ENCODE results near the gene MTAP. TPM values are rescaled to one million over a fixed set of nuclear protein-coding genes. Genes with fewer than 3 reads are reported as not detected.

The MTAP gene
- polyA plus RNA-seq, 12 donors: 21.2 to 55.2 (median 28.1) TPM; not detected in 1

DNA sequence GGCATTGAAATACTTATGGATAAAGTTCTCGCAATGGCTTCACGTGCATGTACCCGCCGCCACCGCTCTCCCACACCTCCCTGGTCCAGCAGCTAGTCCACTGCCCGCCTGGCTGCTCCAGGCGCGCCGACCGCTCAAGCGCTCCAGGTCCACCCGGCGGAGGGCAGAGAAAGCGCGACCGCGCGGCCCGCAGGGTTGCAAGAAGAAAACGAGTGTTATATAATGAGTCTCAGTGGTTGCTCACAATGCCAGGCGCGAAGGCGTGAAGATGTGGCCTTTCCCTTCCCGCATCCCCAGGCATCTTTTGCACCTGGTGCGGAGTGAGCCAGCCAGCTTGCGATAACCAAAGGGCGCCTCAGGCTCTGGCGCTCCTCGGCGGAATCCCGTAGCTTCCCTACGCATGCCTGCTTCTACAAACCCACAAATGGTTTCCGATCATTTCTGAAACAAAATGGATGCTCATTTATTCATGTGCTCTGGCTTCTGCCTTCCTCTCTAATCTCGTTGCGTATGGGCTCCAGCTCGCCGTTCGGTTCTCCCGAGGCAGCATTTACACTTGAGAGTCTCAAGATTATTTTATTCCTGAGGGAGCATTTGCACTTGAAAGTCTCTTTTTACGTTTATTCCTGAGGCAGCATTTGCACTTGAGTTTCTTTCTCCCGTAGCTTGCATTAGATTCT is 166.0 kb downstream of the MTAP start:
- no peak for DNase-seq

DNA sequence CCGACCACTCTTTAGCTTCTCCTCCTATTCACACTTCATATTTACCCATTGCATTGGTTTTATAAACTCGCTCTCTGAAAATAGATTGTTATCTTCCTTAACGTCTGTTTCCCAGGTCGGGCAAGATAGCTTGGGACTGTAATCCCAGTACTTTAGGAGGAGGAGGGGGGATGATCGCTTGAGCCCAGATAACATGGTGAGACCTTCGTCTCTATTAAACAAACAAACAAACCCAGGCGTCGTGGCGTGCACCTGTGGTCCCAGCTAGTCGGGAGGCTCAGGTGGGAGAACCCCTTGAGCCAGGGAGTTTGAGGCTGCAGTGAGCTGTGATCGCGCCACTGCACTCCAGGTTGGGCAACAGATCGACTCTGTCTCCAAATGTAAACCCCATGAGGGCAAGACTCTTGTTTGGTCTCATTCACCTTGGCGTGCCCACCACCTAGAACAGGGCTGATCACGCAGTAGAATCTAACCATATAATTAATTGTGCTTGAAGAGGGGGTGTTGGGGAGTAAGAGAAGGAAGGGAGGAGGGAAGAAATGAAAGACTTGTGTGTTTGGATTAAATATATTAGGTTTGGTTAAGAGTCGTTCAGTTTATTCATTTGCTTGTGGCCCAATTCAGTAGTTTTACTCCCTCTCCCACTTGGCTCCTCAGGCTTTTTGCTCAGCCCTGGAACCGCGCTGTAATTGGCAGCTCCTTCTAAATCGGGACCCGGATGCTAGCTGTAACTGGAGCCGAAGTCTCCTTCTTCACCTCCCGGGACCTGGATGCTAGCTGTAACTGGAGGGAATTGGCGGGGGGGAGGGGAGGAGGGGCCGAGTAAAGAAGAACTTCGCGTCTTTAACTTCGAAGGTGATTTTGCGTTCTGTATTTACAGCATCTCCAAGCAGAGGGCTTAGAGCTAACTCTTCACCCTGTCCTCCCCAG is 166.8 kb downstream of the MTAP start:
- DNase-seq: no peak

DNA sequence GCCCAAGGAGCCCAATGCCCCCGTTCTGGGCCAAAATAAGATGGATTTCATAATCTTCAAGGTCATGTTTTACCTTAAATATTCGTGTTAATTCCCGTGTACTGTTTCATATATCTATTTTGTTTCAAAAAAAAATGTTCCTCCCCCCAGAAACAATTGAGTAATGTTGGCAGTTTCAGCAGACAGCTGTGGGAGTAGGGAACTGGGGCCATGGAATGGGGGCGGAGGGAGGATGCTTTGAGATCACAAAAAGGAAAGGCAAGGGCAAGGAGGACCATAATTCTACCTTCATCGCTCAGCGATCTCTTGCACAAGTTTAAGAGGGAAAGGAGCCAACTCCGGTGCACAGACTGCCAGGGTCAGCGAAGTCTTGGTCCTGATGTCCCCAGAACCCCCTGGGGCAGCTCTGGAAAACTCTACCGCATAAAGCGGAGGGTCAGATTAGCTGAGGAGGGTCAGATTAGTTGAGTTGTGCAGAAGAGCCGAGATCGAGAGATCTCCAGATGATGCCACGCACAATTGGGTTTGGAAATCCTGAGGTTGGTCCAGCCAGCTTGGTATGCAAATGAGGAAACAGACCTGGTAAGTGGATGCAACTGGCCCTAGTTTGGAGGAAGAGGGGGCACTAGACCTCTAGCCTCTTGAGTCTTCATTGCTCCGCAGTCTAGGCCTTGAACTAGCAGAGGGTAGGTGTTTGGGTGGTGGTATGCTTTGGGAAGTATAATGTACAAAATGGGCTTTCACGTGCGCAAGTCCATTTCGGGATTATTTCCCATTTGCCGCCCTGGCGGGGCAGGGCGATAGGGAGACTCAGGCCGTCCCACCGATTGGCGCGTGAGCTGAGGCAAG is 167.7 kb downstream of the MTAP start:
- no peak for DNase-seq

DNA sequence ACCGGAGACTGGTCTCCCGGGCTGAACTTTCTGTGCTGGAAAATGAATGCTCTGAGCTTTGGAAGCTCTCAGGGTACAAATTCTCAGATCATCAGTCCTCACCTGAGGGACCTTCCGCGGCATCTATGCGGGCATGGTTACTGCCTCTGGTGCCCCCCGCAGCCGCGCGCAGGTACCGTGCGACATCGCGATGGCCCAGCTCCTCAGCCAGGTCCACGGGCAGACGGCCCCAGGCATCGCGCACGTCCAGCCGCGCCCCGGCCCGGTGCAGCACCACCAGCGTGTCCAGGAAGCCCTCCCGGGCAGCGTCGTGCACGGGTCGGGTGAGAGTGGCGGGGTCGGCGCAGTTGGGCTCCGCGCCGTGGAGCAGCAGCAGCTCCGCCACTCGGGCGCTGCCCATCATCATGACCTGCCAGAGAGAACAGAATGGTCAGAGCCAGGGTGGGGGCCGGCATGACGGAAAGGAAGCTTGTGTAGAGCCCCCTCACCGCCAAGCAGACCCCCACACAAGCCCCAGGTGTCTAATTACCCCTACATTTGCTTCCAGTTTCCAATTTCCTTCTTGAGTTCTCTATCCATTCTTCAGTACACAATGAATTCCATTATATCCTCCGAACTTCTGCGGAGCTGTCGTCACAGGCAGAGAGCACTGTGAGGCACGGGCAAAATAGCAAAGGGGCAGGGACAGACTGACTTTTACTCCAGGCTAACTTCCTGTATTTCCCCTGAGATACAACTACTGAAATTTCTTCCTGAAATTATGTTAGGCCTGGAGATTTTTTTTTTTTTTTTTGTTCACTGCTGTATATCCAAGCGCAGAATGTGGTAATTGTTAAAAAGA is 168.6 kb downstream of the MTAP start:
- DNase-seq: no peak

DNA sequence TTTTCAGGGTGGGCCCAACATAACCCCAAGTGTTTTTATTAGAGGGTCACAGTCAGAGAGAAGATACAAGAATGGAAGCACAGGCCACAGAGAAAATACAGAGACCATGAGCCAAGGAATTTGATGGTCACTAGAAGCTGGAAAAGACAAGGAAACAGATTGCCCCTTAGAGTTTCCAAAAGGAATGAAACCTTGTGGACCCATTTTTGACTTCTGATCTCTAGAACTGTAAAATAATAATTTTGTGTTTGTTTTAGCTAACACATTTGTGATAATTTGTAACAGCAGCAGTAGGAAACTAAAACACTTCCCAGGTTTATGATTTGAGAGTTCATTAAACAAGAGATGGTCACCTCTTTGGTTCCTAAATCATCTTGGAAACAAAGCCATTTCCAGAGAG is 169.9 kb downstream of the MTAP start:
- no peak for DNase-seq

DNA sequence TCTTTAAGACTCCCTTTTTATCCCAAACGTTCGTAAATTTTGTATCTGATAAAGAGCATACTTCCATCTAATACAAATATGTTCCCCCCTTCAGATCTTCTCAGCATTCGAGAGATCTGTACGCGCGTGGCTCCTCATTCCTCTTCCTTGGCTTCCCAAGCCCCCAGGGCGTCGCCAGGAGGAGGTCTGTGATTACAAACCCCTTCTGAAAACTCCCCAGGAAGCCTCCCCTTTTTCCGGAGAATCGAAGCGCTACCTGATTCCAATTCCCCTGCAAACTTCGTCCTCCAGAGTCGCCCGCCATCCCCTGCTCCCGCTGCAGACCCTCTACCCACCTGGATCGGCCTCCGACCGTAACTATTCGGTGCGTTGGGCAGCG is 171.9 kb downstream of the MTAP start:
- no peak for DNase-seq

DNA sequence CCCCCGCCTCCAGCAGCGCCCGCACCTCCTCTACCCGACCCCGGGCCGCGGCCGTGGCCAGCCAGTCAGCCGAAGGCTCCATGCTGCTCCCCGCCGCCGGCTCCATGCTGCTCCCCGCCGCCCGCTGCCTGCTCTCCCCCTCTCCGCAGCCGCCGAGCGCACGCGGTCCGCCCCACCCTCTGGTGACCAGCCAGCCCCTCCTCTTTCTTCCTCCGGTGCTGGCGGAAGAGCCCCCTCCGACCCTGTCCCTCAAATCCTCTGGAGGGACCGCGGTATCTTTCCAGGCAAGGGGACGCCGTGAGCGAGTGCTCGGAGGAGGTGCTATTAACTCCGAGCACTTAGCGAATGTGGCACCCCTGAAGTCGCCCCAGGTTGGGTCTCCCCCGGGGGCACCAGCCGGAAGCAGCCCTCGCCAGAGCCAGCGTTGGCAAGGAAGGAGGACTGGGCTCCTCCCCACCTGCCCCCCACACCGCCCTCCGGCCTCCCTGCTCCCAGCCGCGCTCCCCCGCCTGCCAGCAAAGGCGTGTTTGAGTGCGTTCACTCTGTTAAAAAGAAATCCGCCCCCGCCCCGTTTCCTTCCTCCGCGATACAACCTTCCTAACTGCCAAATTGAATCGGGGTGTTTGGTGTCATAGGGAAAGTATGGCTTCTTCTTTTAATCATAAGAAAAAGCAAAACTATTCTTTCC is 172.4 kb downstream of the MTAP start:
- no peak for DNase-seq

DNA sequence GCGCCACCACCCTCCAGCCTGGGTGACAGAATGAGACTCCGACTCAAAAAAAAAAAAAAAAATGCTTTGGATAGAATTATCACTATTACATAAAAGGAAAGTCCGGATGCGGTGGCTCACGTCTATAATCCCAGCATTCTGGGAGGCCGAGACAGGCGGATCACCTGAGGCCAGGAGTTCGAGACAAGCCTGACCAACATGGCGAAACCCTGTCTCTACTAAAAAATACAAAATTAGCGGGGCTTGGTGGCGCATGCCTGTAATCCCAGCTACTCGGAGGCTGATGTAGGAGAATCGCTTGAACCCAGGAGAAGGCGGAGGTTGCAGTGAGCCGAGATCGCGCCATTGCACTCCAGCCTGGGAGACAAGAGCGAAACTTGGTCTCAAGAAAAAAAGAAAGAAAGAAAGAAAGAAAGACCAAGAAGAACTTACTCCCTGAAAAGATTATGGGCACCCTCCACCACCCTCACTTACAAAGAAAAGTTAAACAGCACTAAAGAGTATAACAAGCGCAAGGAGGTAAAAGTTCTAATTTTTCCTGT is 174.0 kb downstream of the MTAP start:
- no peak for DNase-seq

DNA sequence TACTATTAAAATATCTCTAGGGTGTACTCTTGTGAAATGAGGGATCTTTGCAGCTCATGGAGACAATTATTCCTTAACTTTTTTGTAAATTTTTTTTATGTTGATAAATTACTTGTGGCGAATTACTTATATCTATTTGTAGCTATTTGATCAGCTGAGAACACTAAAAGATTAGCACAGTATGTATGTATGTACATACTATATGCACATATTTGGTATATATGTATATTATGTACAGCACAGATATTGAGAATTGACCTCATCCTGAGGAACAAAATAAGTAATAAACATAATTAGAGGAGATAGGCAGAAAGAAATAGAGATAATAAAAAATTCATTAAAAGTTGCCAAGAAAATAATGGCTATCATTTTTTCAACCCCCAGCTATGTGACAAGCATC is 180.0 kb downstream of the MTAP start:
- no peak for DNase-seq

DNA sequence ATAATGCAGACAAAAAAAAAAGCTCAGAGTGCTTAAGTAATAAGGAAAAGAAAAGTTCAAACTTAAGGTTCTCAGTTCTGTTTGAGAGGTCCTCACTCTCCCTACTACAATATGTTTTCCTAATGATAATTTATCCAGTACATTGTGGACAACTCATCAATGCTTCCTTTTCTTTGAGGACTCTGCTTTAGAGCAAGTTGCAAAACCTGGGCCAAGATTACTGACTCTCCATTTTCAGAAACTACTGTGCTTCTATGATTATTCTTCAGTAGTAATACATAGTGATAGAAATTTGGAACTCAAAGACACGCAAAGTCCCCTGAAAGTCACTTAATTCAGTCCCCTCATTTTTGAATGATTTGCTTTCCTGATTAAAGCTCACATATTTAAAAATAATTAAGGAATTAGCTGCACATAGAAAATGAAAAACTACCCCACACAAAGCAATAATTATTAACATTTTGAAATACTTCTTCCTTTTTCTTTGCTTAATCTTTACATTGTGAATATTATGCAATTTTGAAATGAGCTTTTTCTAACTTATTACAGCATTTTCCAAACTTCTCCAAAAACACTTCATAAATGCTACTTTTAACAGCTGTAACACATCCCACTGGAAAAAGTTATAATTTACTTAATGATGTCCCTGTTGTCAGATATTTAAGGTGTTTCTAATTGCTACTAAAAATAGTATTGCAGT is 180.6 kb downstream of the MTAP start:
- DNase-seq: no peak

DNA sequence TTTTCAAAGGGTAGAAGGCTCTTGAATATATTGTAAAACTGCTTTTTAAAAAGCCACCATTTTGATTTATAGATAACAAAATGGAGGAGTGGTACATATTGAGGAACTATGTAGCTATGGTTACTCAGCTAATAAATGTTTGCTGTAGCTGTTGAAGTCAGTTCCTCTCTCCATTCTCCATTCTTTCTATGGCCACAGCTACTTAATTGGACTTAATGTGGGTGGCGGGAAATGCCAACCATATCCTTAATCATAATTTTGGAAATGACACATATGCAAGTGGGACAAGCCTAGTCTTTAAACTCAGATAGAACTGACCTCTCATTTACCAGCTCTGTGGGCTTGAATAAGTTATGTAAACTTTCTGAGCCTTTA is 181.1 kb downstream of the MTAP start:
- no peak for DNase-seq

DNA sequence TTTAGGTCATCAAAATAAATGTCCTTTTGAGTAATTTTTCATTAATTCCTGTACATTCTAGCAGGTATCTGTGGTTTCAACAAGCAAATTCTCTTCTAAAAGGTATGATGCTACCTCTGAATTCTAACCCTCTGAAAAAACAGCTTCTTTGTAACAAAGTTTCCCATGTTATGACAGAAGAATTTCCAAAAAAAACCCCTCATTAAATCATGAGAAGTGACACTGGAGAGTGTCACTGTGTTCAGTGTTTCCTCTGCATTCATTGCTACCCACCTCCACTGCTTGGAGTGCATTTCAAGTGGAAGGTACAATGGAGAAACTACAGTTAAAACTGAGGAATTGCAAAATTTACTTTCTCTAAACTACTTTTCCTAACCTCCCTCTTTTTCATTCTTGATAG is 181.7 kb downstream of the MTAP start:
- no peak for DNase-seq

DNA sequence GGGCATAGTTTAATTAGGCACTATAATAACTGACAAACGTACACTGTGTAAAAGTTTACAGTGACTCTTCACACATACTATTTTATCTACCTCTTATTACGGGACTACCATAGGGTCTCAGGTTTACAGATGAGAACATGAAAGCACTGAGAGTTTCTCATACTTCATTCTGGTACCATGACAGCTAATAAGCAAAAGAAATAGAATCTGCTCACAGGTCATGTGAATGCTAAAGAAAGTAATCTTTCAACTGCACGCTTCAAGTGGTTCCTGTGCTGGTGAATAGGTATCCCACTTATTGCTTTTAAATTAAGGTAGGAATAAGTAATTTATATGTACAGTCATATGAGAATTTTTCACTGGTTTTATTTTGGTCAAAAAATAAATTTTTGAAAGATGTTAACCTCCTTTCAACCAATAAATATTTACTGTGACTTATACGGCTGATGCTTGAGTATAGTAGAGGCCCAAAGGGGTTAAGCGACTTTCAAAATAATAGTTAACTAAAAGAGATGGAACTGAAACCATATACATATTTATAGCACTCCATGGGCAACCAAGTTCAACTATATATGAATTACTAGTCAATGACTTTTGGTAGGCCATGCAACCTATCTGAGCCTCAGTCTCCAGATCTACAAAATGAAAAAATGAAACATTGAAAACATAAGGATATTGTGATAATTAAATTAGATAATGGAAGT is 183.7 kb downstream of the MTAP start:
- no peak for DNase-seq

Other genes with a start within 250 kb of the MTAP start
- gene CDKN2A, start 191.8 kb downstream of the MTAP start, polyA plus RNA-seq (ENCODE audit: insufficient read length in 12 of 12): 1 to 10 TPM in 1 of 12 donors, under 1 TPM in 5, not detected in 6; 0.24 to 1.6 (median 0.37) TPM
- gene CDKN2B-AS1, start 192.2 kb downstream of the MTAP start, polyA plus RNA-seq (ENCODE audit: insufficient read length in 12 of 12): under 1 TPM in 5 of 12 donors, not detected in 7; 0.17 to 0.29 (median 0.19) TPM
- 10 to 100 TPM in 2 of 12 donors, 1 to 10 TPM in 2, under 1 TPM in 7, not detected in 1; 0.16 to 17.1 (median 0.67) TPM for gene CDKN2B, start 206.7 kb downstream of the MTAP start, polyA plus RNA-seq (ENCODE audit: insufficient read length in 12 of 12)